Ishikawa (cell line): ENCODE results near the gene KCNIP3.

Experiments
- CEBPB ChIP-seq: IDR thresholded peaks from 2 replicates; pipeline ENCODE4 v1.6.1; 2012
- EGR1 ChIP-seq: IDR thresholded peaks from 2 replicates; pipeline ENCODE4 v1.6.1; 2012
- EP300 ChIP-seq: IDR thresholded peaks from 2 replicates; pipeline ENCODE4 v1.6.1; 2012; ENCODE audit warnings: borderline replicate concordance
- FOXM1 ChIP-seq: IDR thresholded peaks from 2 replicates; pipeline ENCODE4 v1.6.1; 2012; ENCODE audit warnings: low read depth, borderline replicate concordance
- NFIC ChIP-seq: IDR thresholded peaks from 2 replicates; pipeline ENCODE4 v1.6.1; 2012
- RAD21 ChIP-seq: IDR thresholded peaks from 2 replicates; pipeline ENCODE4 v1.6.1; 2012; ENCODE audit warnings: low read depth
- REST ChIP-seq: IDR thresholded peaks from 2 replicates; pipeline ENCODE4 v1.6.1; 2012; ENCODE audit warnings: low read depth, mild to moderate bottlenecking
- TAF1 ChIP-seq: IDR thresholded peaks from 2 replicates; pipeline ENCODE4 v1.6.1; 2012; ENCODE audit warnings: low read depth, mild to moderate bottlenecking
- YY1 ChIP-seq: IDR thresholded peaks from 2 replicates; pipeline ENCODE4 v1.6.1; 2012; ENCODE audit warnings: low read depth
- ZBTB7A ChIP-seq: IDR thresholded peaks from 2 replicates; pipeline ENCODE4 v1.6.1; 2012; ENCODE audit warnings: low read depth

DNA sequence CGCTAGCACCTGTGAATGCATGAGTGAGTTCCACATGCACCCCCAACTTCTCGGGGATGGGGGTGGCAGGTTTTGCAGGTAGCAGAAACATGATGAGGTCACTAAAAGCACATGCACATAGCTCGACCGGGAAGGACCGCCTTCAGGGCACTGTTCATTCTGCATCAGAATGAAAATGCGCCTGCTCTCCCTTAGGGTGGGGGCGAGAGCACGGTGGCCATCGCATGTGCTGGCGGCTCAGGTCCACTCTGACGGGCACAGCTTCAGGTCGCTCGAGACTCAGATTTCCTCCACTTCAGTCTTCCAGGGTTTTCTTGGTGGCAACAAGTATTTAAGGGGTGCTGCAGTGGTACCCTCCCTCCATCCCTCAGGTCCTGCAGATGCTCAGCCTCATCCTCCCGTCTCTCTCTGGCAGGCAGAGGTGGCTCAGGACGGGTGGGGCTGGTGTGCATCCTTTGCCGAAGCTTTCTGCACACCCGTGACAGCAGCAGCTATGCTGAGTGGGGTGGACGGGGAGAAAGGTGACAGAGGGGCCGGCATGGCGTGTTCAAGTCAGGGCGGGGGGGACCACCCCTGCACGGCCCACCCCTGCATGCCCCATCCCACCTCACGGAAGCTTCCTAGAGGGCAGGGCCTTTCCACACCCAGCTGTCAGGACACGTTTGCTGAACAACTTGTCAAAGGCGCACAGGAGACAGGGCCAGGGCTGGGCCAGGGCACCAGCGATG lies 14.8 kb downstream of the KCNIP3 start:
- TF ChIP-seq EGR1 (no peak), EP300 (no peak), YY1 (no peak), REST (no peak), RAD21 (no peak), FOXM1 (no peak), TAF1 (no peak), ZBTB7A (no peak), CEBPB (no peak), NFIC (no peak)
